ENCODE results near the gene CNOT10.

DNA sequence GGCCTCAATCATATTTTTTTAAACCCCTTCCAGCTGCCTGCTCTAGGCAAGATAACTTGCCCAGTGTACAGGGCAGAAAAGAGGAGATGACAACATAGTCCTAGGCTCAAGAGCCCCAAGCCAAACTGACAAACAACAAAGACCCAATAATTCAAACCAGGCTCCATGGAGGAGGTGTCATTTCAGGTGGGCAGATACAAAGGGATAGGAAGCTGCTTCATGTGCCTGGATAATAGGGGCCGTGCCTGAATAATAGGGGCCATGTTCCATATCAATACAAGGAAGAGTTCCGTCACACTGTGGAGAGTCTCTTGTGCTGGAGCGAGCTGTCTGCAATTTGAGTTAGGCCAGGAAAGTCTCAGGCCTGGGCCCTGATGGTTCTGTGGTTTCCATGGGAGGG, 97.4 kb downstream of the CNOT10 start:
- TF ChIP-seq, protein P1, sequence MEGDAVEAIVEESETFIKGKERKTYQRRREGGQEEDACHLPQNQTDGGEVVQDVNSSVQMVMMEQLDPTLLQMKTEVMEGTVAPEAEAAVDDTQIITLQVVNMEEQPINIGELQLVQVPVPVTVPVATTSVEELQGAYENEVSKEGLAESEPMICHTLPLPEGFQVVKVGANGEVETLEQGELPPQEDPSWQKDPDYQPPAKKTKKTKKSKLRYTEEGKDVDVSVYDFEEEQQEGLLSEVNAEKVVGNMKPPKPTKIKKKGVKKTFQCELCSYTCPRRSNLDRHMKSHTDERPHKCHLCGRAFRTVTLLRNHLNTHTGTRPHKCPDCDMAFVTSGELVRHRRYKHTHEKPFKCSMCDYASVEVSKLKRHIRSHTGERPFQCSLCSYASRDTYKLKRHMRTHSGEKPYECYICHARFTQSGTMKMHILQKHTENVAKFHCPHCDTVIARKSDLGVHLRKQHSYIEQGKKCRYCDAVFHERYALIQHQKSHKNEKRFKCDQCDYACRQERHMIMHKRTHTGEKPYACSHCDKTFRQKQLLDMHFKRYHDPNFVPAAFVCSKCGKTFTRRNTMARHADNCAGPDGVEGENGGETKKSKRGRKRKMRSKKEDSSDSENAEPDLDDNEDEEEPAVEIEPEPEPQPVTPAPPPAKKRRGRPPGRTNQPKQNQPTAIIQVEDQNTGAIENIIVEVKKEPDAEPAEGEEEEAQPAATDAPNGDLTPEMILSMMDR (IDR thresholded peaks at IDR 0.05) = no peak
- no peak for TF ChIP-seq POLR2A (IDR thresholded peaks at IDR 0.05)
